Left renal pelvis (tissue), 4 donors: ENCODE measurements around the gene TLR8. TPM values are rescaled to one million over a fixed set of nuclear protein-coding genes. Genes with fewer than 3 reads are reported as not detected.

Source experiments
- DNase-seq, 4 donors: peaks; one replicate each; pipeline ENCODE4 v3.0.0-alpha.2; 2013; ENCODE audit warnings: low read depth in 4 of 4, low spot score in 3 of 4
- polyA plus RNA-seq, 4 donors: library from polyadenylated mRNA; unstranded; fragments of 120-200 nt; gene quantifications; one replicate each; pipeline ENCODE4 v1.2.1, GENCODE V29; 2013; ENCODE audit not compliant: insufficient read length in 4 of 4

TLR8 gene
- under 1 TPM; 0.18 to 0.41 (median 0.32) TPM for polyA plus RNA-seq

DNA sequence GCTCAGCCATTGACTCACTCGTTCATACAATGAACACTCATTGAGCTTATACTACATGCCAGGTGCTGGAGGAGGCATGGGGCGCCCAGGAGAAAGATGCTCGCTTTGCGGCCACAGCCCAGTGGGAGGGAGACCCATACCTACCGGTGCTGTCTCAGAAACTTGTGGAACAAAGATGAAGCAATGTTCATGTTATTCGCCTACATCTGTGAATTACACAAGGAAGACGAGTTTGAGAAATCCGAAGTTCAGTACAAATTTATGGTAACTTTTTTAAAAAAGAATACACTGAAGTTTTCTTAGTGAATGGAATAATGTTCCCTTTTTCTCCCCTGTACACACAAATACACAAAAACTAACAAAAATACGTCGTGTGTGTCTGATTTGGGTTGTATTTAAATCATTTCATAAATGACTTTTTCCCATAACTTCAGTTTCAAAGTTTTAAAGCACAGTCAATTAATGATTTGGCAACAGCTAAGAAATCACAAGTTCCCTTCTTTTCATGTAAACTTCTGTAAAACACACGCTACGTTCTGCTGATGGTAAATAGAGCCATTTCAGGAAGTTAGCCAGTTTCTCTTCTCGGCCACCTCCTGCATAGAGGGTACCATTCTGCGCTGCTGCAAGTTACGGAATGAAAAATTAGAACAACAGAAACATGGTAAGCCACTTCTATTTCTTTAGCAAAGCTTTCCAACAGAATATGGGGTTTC lies at the start of gene TLR8:
Gene TLR8, plus strand, starts transcription at position 575 of the 716 bp plus-strand sequence. Its CDS starts 87 bp downstream, at position 662.
- no peak for DNase-seq

DNA sequence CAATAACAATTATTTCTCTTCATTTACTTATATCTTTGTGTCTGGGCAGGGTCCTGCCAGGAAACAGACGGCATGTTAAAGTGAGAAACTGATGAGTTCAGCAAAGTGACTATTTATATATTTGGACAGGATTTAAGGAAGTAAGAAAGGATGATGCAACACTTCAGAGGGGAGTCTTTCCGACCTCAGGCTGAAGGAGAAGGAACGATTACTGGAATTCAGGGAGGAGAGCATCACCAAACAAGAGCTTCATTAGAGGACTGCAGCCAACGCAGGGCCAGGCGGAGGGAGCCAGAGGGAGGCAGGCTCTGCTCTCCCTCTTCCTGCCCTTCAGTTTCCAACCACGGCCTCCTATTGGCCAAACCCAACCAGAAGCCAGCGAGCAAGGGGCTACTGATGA lies 41.1 kb upstream of the TLR8 start:
- no peak for DNase-seq

DNA sequence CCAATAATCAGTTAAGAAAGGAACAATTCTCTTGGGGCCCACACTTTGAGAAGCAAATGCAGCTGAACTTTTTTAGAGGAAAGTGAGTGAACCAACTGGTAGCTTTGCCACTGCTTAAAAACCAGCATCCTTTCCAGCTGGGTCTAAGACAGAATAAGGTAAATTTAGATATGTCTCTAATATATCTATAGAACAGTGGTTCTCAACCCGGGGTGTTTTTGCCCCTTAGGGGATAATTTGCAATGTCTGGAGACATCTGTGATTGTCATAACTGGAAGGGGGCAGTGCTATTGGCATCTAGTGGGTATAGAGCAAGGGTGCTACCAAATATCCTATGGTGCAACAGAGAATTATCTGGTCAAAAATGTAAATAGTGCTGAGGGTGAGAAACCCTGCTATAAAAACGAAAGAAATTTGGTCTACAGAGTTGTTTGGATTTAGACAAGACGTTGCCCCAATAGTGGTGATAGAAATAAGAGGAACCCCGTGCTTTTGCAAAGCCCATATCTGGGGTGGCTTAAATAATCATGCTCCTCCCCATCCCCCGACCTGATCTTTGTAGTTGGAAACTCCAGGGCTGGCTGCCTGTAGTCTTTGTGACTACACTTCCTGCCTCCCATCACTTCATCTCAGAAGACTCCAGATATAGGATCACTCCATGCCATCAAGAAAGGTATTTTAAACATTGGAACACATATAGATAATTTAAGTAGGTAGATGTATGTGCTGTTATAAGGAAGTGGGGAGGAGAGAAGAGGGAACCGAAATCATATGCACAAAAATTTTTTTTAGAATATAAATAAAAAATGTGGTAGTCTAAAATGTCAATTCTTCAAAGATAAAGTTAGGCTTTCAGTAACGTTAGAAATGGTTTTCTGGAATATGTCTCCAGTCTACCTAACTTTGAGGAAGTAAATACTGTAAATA lies 39.7 kb upstream of the TLR8 start, which contains the start of gene TLR7:
Gene TLR7, plus strand, starts transcription at position 622 of the 927 bp plus-strand sequence. CDS start 507 bp downstream, outside the sequence.
- no peak for DNase-seq

DNA sequence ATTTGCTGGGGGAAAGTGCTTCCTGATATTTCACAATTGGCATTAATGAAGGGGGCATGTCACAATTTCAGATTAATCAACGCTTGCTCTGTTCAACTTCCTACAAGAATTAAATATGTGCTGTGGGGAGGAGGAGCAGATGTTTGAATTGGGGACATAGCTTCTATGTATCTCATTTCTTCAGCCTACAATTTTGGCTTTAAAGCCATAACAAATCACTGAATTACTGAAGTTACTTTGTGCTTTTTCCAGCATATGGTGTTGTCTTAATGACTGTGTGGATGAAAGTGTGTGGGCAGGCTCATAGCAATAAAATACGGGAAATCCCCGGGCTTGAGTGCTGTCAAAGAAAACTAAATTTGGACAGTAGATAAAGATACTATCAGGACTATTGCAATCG lies 38.7 kb upstream of the TLR8 start:
- DNase-seq, result no peak

DNA sequence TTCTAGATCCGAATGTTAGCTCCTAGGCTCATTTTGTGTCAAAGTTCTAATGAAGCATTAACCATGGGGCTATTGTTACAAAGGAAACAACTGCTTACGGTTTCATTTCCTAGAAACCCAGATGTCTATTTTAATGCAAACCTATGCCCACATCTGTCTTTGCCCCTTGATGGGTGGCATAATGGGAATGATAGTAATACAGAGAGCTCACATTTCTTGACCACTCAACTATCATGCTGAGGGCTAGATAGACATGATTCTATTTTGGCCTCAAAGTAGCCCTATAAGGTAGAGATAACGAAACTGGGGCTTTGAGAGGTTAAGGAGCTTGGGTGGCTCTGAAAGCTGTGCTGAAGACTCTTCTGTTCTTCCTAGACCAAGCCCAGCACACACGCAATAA lies 37.7 kb upstream of the TLR8 start:
- DNase-seq, result no peak

DNA sequence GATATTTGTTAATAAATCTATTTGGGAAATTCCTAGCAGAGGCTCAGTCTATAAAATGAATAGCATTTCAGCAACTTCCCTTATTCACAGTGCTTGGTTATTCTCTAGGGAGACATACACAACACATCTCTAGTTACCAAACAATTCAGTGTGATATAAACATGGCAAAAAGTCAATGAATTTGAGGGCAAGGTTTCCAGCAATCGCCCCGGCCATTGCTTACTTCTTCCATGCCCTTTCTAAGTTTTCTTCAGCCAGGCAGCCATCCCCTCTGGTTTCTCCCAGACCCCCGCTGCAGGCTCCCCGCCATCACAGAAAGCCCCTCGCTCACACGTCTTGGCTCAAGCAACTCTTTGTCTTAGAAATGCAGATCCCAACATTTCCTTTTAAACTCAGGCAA lies 35.2 kb upstream of the TLR8 start:
- no peak for DNase-seq

DNA sequence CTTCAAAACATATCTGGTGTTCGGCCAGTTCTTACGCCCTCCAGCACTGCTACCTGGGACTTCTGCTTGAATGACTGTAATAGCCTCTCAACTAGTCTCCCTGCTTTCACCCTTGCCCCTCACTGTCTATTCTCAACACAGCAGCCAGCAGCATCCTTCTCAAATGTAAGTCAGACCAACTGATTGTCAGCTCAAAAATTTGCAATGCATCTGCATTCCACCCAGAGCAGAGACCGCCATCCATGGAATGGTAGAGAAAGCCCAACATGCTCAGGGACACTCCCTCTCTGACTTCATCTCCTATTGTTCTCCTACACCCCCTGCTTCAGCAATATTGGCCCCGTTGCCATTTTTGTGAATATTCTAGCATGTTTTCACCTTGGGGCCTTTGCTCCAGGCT lies 33.7 kb upstream of the TLR8 start:
- DNase-seq, result no peak

DNA sequence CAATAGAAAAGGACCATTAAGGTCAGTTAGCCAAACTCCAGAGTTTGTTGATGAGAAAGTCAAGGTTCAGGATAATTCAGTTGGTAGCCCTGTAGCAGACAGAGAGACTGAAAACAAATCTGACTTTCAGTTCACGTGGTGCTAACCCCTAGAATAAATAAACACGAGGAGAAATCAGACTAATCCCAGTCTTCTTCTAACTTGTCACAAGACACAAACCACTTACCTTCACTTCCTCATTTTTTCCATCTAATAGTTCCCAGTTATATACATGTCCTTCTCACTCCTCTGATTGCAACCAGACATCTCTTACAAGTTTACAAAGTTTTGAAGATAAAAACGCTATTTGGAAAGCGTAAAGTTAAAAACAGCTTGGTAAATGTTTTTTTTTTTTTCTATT lies 31.8 kb upstream of the TLR8 start:
- DNase-seq, result no peak

DNA sequence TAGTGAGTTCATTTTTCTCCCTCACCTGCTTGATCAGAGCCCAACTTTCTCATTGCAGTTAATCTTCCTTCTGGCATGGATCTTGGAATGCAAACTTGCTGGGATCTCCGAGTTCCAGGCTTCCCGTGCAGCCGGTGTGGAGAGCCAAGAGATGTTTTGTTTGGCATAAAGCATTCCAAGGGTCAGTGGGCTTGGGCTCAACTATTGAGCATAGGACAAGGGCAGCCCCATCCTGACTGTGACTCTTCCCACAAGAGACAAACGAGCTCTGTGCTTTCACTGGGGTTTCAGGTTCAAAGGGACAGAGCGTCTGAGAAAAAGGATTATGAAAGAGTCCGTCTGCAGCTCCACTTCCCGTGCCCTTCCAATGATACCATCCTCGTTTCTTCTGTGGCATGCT lies 29.0 kb upstream of the TLR8 start:
- no peak for DNase-seq

DNA sequence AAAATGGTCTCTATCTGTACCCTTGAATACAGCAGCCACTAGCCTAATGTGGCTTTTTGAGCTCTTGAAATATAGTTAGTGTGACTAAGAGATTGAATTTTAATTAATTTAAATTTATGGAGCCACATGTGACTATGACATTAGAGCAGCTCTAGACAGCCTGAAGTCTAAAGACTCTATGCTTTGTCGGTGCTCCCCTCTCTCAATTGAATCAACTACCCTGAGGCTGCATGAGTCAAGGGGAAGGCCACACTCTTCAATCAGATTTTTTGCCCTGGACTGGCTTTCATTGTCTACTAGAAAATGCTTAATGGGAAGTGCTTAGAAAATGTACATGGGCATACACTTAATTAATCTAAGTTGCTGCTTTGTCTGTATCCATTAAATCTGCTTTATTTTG lies 27.9 kb upstream of the TLR8 start:
- no peak for DNase-seq

DNA sequence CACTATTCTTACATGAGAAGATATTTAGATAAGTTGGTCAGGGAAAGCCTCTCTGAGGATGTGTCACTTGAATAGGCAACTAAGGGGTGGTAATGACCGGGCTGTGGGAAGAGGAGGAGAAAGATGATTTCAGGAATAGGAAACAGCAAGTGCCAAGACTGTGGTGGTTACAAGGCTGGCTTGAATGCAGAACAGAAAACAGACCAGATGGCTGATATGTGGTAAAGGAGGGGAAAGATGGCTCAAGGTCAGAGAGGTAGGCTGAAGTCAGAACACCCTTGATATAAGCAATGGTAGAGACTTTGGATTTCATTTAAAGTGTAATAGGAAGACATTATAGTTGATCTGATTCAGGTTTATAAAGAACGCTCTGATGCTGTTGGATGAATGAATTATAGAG lies 24.5 kb upstream of the TLR8 start:
- DNase-seq, result no peak

DNA sequence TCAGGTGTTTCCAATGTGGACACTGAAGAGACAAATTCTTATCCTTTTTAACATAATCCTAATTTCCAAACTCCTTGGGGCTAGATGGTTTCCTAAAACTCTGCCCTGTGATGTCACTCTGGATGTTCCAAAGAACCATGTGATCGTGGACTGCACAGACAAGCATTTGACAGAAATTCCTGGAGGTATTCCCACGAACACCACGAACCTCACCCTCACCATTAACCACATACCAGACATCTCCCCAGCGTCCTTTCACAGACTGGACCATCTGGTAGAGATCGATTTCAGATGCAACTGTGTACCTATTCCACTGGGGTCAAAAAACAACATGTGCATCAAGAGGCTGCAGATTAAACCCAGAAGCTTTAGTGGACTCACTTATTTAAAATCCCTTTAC lies 20.9 kb upstream of the TLR8 start:
- DNase-seq, result no peak

DNA sequence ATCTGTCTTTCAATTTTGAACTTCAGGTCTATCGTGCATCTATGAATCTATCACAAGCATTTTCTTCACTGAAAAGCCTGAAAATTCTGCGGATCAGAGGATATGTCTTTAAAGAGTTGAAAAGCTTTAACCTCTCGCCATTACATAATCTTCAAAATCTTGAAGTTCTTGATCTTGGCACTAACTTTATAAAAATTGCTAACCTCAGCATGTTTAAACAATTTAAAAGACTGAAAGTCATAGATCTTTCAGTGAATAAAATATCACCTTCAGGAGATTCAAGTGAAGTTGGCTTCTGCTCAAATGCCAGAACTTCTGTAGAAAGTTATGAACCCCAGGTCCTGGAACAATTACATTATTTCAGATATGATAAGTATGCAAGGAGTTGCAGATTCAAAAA lies 19.9 kb upstream of the TLR8 start:
- no peak for DNase-seq

DNA sequence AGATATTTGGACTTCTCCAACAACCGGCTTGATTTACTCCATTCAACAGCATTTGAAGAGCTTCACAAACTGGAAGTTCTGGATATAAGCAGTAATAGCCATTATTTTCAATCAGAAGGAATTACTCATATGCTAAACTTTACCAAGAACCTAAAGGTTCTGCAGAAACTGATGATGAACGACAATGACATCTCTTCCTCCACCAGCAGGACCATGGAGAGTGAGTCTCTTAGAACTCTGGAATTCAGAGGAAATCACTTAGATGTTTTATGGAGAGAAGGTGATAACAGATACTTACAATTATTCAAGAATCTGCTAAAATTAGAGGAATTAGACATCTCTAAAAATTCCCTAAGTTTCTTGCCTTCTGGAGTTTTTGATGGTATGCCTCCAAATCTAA lies 19.3 kb upstream of the TLR8 start:
- no peak for DNase-seq

DNA sequence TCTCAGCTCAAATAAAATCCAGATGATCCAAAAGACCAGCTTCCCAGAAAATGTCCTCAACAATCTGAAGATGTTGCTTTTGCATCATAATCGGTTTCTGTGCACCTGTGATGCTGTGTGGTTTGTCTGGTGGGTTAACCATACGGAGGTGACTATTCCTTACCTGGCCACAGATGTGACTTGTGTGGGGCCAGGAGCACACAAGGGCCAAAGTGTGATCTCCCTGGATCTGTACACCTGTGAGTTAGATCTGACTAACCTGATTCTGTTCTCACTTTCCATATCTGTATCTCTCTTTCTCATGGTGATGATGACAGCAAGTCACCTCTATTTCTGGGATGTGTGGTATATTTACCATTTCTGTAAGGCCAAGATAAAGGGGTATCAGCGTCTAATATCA lies 18.7 kb upstream of the TLR8 start:
- no peak for DNase-seq

DNA sequence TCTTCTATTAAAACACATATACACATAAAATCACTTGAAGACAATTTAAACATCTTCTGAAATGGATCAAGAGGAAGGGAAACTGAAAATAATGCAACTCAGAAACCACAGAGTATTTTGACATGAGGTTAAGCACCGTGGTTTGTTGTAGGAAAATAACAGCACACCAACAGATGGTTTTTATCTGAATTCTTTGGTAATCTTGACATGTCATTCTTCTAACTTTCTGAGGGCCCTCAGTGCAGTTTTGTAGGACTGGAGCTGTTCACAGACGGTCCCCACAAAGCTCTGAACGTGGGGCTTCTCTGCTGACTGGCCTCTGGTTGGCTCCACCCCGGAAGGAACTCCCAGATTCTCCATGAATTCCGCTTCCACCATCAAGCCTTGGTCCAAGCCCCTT lies 16.0 kb upstream of the TLR8 start:
- no peak for DNase-seq

DNA sequence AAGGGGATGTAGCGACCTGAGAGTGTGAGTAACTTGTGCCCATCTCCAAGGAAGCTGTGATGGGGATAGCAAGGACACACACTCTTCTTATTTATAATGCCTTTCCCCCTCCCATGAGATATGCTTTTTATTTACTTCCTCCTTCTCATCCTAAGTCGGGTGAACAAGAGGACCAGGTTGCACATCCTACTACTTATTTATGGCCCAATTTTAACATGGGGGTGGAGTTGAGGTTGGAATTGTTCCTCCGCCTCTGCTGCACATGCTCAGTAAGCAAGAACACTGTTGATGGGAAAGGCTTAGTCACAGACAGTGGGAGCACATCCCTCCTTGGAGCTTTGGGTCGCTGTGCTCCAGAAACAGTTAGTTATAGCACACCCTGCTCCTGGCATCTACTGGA lies 15.2 kb upstream of the TLR8 start:
- no peak for DNase-seq

DNA sequence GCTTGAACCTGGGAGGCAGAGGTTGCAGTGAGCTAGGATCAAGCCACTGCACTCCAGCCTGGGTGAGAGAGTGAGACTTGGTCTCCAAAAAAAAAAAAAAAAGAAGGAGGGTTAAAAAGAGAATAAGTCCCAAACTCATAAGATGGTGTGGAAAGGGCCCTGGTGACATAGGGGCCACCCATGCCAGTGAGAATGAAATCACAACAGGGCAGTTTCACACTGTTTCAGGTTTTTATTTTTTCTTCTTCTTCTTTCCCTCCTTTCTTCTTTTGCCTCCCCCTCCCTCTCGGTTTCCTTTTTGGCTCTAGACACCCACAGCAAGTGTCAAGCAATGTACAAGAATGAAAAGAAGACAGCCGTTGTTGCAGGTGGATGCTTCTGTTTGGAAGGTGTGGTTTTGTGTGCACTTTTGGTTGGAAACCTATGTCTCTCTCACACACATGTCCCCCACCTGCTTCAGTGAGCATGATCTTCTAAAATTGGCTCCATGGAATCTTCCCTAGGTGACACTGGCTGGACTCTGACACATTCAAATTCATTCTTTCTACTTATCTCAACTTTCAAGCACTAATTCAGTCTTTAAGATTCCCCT lies 14.4 kb upstream of the TLR8 start:
- DNase-seq, result no peak

DNA sequence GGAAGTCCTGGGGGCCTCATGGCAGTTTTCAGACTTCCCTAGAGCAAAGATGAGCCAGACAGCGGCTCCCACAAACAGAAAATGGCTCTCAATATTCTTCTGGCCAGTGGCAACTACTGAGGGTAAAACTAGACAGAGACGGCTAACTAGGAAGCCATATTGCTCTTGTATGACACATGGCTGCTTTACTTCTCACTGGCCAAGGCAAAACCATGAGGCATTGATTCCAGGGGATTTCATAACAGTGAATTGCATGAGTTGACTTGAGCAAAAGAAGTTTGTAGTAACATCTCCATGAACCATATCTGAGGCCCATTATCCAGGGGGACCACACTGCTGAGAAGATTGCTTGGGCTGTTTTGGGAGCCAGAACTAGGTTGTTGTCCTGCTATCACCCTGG lies 13.7 kb upstream of the TLR8 start:
- no peak for DNase-seq

DNA sequence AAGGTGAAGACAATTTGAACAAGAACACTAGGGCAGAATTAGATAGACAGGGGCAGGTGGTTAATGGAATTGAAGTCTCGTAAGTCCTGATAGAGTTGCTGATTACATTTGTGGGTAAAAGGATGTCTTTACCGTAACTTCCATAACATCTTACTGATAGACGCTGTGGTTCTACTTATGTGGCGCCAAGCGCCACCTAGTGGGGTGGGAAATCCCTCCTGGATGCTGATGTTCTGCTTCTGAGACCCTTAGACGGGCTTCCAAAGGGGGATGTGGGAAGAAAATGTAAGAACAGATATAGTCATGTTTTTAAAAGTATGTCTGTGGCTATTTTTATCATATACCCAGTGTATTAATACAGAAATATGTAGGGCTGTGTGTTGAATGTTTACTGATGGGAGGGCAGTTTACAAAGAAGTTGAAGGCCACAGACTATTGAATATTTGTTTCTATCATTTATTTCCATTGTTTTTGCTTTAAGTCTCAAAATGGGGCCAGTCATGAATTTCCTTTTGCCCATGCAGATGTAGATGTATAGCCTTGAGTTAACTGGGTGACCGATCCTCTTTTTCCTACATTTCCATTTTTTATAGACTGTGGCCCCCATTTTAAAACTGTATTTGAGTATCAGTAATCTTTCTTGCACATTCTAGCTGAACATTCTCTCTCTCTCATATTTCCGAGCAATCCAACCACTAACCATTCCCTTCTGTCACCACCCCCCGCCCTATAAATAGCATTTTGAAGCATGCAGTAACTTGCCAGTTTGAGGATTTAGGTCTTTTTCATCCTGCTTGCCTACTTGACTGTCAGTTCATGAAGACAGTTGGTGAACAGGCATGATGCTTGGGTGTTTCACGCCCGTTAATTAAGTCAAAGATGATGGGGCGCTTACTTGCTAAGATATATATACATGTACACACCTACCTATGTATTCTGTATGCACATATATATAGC lies 12.1 kb upstream of the TLR8 start:
- DNase-seq, result peak in 2 of 4 donors; percentile 8
